ENCODE results near the gene PEF1.

Gene PEF1

GRCh38 chr1:31583082-31583994 is 61.3 kb downstream of the PEF1 start:
- no peak for DNase-seq

DNA sequence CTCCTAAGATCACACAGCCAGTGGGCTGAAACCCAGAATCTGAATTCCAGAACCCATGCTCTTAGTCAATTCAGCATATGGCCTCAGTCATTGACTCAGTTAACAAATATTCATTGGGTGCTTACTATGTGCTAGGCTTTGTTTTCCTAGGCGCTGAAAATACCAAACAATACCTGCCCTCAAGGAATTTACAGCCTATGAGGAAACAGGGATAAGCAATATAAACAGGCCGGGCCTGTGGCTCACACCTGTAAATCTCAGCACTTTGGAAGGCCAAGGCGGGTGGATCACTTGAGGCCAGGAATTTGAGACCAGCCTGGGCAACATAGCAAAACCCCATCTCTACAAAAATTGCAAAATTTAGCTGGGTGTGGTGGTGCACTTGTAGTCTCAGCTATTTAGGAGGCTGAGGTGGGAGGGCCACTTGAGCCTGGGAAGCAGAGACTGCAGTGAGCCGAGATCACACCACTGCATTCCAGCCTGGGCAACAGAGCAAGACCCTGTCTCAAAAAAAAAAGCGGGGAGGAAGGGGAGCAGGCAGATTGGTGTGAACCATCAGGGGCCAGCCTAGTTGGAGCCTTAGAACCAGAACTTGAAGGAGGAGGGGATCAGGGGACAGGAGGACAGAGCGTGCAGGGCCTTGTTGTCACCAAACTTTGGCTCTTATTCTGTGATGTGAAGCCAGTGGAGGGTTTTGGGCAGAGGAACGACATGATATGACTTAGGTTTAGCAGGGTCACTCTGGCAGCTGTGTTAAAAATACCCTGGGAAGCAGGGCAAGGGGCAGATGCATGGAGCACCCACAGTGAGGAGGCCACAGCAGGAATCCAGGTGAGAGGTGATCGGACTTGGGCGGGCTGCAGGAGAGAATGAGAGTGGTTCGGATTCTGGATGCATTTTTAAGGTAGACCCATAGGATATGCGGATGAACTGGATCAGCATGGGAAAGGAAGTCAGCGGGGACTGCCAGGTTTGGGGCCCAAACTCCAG is 62.6 kb downstream of the PEF1 start:
- DNase-seq, result no peak

DNA sequence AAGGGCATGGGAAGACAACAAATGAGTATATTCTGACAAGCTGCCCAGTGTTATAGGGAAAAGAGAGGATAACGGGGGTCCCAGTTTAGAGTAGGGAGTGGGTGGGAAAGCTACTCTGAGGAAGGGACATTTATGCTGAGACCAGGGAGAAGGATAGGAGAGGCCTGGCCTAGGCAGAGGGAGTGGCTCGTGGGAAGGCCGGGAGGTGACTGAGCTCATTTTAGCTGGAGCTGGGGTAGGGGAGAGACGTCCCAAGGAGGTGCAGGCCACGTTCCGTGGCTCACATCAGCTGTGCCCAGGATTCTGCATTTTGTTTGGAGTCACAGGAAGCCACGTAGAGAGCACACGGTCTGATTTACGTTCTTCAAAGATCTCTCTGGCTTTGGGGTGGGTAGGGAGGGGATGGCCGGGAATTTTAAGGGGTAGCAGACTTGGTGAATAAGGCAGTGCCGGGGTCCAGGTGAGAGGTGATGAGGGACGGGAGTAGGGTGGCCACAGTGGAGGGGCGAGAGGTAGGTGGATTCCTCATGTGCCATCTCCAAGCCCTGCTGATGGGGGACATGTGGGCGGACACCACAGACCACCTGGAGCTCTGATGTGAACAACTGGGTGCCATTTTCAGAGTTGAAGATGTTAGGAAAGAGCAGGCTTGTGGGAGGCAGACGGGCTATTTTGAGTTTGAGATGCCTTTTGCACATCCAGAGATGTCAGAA is 63.6 kb downstream of the PEF1 start:
- no peak for DNase-seq

- DNase-seq, result no peak
Observed at GRCh38 chr1:31580513-31580870, 64.2 kb downstream of the PEF1 start.
